GM21515 (cell line): ENCODE measurements around the gene SPECC1.
"Not testable (repeated sequence)": the region's sequence is repeated elsewhere in the genome, so short reads cannot be mapped to it uniquely, and the experiment has no call there.

Experiments used
- ATAC-seq: cut with Tn5 transposase; IDR thresholded peaks from one replicate; pipeline ENCODE4 v1.9.1; 2021; ENCODE audit not compliant: unreplicated experiment

SPECC1 gene

GRCh38 chr17:20228410-20228809 is 219.3 kb downstream of the SPECC1 start:
- no peak for ATAC-seq

DNA sequence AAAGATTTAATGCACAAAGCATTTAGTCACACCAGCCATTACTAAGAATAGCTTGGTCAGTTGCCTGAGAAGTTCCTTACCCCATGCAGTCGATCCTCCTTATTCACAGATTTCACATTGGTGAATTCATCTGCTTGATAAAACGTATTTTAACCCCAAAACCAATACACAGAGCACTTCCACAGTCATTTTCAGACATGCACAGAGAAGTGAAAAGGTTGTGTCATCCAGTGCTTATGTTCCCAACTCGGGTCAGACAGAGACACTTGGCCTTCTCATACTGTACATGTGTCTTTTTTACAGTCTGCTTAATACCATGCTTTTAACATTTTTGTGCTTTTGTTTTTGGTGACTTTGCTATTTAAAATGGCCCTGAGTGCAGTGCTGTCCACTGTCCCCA is 219.7 kb downstream of the SPECC1 start:
- ATAC-seq: no peak

DNA sequence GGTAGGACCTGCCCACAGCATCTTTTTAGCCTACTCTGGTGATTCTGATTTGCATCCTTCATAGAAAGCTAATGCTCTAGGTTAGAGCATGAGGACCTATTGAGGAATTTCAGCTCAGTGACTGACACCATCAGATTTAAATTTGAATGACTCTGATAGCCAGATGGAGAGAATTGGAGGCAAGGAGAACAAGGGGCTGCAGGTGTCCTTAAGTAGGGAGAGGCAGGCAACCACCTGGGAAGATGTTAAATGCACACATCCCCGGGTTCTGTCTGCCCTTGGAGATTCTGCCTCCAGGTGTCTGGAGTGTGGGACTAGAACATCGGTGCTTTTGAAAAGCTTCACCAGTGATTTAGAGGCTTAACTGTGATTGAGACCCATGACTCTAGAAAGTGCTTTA is 221.8 kb downstream of the SPECC1 start:
- no peak for ATAC-seq

DNA sequence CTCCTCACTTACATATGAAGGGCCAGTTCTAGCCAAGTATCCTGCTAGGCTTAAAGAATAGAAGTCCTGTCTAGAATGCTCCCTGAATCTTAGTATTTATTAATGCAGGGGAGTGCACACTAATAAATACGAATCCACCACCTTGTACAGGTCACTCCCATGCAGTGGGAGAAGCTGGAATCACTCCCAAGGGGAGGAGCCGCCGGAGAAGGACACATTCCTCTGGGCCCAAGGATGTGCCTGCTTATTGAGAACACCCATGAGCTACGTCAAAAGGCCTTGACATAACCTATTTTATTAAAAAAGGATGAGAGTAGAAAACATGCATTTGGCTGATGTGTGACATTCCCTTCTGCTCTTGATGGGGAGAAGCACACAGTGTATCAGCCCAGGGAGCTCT is 223.5 kb downstream of the SPECC1 start:
- no peak for ATAC-seq

GRCh38 chr17:20234276-20234675 is 225.1 kb downstream of the SPECC1 start:
- peak; percentile 58 for ATAC-seq

DNA sequence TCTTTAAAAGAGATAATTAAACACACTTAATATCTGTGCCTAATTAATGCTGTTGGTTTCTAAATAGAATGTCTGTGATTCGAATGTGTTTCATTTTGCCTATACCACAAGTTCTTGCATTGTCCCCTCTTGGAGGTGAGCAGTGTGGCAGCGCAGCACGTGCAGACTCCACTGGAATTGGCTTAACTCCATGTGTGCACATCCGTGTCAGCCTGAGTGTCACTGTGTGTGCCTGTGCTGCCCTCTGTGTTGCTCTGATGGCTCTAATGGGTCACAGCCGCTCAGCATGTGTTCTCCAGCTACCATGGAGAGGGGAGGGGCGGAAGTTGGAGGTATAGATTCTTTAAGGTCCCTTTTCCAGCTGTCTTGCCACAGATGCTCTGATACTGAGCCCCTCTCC is 226.6 kb downstream of the SPECC1 start:
- no peak for ATAC-seq

- ATAC-seq: no peak
Observed at GRCh38 chr17:20236578-20237227, 227.5 kb downstream of the SPECC1 start.

DNA sequence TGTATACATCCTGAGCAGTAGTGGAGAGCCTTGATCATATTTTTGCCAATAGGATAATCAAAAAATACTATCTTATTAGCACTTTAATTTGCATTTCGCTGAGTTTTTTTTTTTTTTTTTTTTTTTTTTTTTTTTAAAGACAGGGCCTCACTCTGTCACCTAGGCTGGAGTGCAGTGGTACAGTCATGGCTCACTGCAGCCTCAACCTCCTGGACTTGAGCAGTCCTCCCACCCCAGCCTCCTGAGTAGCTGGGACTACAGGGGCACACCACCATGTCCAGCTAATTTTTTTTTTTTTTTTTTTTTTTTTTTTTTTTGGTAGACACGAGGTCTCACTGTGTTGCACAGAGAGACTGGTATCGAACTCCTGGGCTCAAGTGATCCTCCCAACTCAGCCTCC is 230.6 kb downstream of the SPECC1 start:
- ATAC-seq: not testable (repeated sequence)

DNA sequence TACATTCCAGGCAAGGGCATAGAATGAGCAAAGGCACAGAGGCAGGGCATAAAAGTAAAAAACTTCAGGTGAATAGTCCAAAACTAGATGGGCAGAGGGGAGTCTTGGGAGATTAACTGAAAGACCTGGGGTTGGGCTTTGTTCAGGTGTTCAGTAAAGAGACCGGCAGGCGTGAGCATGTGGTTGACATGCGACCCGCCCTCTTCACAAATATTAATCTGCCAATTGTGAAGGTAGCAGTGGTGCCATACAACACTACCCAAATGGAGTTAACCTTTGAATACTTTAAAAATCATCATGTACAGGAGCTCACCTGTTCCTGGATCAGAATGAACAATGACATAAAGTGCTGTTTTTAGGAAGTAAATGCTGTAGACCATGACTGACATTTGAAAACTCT is 232.7 kb downstream of the SPECC1 start:
- no peak for ATAC-seq

GRCh38 chr17:20242271-20242670 is 233.1 kb downstream of the SPECC1 start:
- ATAC-seq: no peak

DNA sequence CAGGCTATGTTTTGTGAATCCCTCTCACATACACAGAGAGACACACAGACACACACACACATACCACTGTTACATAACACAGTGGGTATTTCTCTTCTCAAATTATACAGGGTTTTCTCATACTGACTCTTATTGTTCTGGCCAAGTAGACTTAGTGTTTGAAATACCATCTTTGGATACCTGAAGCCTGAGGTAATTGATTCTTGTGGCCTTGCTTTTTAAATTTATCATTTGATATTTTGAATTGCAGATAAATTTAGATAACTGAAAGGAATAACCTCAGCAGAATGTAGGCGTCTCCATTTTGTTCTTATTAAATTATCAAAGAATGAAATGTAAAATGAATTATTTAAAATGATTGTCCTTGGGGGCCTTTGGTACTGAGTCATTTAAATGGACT is 234.4 kb downstream of the SPECC1 start:
- ATAC-seq: no peak

GRCh38 chr17:20244671-20245070 is 235.5 kb downstream of the SPECC1 start:
- no peak for ATAC-seq

GRCh38 chr17:20246692-20247091 is 237.5 kb downstream of the SPECC1 start:
- no peak for ATAC-seq

- no peak for ATAC-seq
Observed at GRCh38 chr17:20253323-20253722, 244.2 kb downstream of the SPECC1 start.

GRCh38 chr17:20254541-20254940 is 245.4 kb downstream of the SPECC1 start:
- no peak for ATAC-seq

DNA sequence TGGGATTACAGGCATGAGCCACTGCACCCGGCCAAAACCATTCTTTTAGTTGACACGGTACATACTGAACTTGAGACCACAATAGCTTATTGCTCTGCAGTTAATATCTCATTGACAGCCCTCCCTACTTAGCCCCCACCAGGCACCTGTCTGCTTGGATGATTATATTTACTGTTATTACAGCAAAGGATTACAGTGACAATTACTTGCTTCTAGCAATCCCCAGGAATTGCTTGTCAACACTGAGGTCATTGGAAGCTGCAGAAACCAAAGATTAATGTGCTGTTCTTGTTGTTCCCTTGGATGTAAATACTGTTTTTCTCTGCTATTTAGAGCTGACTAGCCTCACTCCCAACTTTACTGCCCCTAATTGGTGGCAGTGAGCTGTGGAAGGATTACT is 247.0 kb downstream of the SPECC1 start:
- no peak for ATAC-seq

- ATAC-seq: no peak
Observed at GRCh38 chr17:20257008-20257407, 247.8 kb downstream of the SPECC1 start.

- no peak for ATAC-seq
Observed at GRCh38 chr17:20257798-20258197, 248.6 kb downstream of the SPECC1 start.

DNA sequence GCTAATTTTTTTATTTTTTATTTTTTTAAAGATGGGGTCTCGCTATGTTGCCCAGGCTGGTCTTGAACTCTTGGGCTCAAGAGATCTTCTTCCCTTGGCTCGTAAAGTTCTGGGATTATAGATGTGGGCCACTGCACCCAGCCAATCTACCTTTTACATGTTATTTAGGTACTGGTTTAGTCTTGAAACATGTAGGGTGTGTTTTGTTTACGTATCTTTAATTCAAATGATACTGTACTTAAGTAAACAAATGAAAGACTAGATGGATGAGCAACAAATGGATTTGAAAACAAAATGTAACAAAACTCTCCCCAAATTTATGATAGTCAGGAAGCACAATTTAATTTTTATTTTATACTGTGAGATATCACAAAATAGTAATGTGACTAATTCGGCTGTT is 250.5 kb downstream of the SPECC1 start:
- no peak for ATAC-seq

GRCh38 chr17:20260268-20260667 is 251.1 kb downstream of the SPECC1 start:
- no peak for ATAC-seq

DNA sequence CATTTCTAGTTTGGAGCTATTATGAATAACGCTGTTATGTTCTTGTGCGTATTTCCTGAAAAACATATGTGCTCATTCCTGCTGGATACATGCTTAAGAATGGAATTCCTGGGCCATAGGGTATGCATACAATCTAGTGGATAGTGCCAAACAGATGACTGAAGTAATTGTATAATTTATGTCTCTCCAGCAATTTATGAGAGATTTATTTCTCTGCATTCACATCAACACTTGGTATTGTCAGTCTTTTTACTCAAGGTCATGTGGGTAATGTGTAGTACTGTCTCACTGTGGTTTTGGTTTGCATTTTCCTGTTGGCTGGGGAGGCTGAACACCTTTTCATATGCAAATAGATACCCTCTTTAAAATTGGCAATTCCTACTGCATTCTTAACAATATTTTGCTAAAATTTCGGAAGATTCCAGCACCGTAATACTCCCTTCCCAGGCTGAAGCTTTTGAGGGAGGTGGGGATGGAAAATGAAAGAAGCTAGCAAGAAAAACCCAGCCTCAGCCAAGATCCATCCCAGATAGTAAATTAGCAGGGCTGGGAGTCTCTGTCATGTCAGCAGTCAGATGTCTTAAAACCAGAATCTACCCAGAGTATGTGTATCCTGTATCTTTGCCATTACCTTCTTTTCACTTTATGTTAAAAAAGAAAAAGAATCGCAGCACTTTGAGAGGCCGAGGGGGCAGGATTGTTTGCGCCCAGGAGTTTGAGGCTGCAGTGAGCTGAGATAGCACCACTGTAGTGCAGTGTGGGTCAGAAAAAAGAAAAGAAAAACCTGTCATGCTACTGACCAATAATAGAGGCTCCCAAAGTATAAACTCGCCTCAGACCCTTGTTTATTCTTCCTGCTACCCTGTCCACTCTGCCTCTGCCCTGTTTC is 253.3 kb downstream of the SPECC1 start:
- ATAC-seq: no peak

GRCh38 chr17:20263115-20263433 is 253.9 kb downstream of the SPECC1 start:
- ATAC-seq: not testable (repeated sequence)

DNA sequence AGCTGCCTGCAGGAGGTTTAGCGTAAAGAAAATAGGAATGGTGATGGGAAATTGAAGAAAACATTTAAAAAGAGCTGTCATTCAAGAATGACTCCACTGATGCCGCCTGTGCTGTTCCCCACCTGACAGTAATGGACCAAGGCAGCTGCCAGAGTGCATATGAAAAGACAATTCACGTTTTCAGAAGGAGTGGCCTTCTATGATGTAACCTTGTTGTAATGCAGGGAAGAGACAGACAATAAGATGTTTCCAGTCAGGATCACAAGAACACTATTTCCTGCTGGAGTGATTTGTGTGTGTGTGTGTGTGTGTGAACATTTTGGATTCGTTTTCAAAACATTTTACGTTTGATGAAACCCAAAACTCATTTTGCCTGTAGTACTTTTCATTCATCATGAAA is 254.4 kb downstream of the SPECC1 start:
- ATAC-seq: no peak
